SK-N-SH (cell line): Measurements from ENCODE around the gene COL21A1.

Experiments
- CTCF ChIP-seq: fragments of 200-600 bp; sonication (generic); IDR thresholded peaks from 2 replicates; pipeline ENCODE4 v1.6.1; 2017; ENCODE audit warnings: antibody characterized with exemption, mild to moderate bottlenecking, moderate library complexity
- REST ChIP-seq: IDR thresholded peaks from 2 replicates; pipeline ENCODE4 v1.6.1; 2012; ENCODE audit warnings: mild to moderate bottlenecking, low read depth, low read length, moderate library complexity
- YY1 ChIP-seq: IDR thresholded peaks from 2 replicates; pipeline ENCODE4 v1.4.0; 2012; ENCODE audit warnings: low read depth, mild to moderate bottlenecking

GRCh38 chr6:56046576-56046975 is 200.8 kb downstream of the COL21A1 start:
- no peak for TF ChIP-seq CTCF
- no peak for TF ChIP-seq REST
- TF ChIP-seq YY1, result no peak
